Upper lobe of left lung (tissue), 6 donors: ENCODE measurements around the gene SLC26A3. TPM values are rescaled to one million over a fixed set of nuclear protein-coding genes. Genes with fewer than 3 reads are reported as not detected.
A peak's percentile ranks its signal among the peaks of the same experiment; 100 is the strongest.
"Not testable (repeated sequence)": the region's sequence is repeated elsewhere in the genome, so short reads cannot be mapped to it uniquely, and the experiment has no call there.

Experiments
- ATAC-seq, 2 donors: fragments of 200-7000 bp; cut with Tn5 transposase; one replicate each; pipeline ENCODE4 v1.9.1; 2022; ENCODE audit warnings: mild to moderate bottlenecking in 2 of 2, moderate library complexity in 2 of 2; ENCODE audit not compliant: low FRiP score in 2 of 2
- DNase-seq, 2 donors: peaks; one replicate each; pipeline ENCODE4 v3.0.0-alpha.2; 2019 to 2020
- H3K27ac ChIP-seq, 4 donors: fragments of 200-600 bp; sonication (generic); one replicate each; pipeline ENCODE4 v1.5.1; 2016 to 2019
- H3K27me3 ChIP-seq, 4 donors: fragments of 200-600 bp; sonication (generic); one replicate each; pipeline ENCODE4 v1.5.1; 2017 to 2019
- H3K36me3 ChIP-seq, 4 donors: fragments of 200-600 bp; sonication (generic); one replicate each; pipeline ENCODE4 v1.5.1; 2016 to 2019
- H3K4me1 ChIP-seq, 4 donors: fragments of 200-600 bp; sonication (generic); one replicate each; pipeline ENCODE4 v1.5.1; 2018 to 2019
- H3K4me3 ChIP-seq, 4 donors: fragments of 200-600 bp; sonication (generic); one replicate each; pipeline ENCODE4 v1.5.1; 2017 to 2019; ENCODE audit warnings: mild to moderate bottlenecking in 2 of 4, moderate library complexity in 1 of 4
- H3K9me3 ChIP-seq, 4 donors: fragments of 200-600 bp; sonication (generic); one replicate each; pipeline ENCODE4 v1.5.1; 2018 to 2019
- EP300 ChIP-seq, 4 donors: sonication (generic); formaldehyde crosslinking; IDR thresholded peaks; one replicate each; pipeline ENCODE4 v1.5.1; 2017; ENCODE audit warnings: antibody characterized with exemption in 4 of 4, control low read depth in 2 of 4
- POLR2A ChIP-seq, 4 donors: fragments of 450-650 bp; IDR thresholded peaks; one replicate each; pipeline ENCODE4 v1.5.1; 2016 to 2017; ENCODE audit warnings: antibody characterized with exemption in 4 of 4, mild to moderate bottlenecking in 2 of 4
- POLR2AphosphoS5 ChIP-seq, 2 donors: sonication (generic); formaldehyde crosslinking; IDR thresholded peaks; one replicate each; pipeline ENCODE4 v1.5.1; 2017; ENCODE audit warnings: antibody characterized with exemption in 2 of 2
- WGBS, 2 donors: methylation state at CpG; one replicate each; pipeline ENCODE4 v1.1.5; 2017 to 2018; 5-methylcytosine and 5-hydroxymethylcytosine counted together
- total RNA-seq, 6 donors: library from RNA; depleted of rRNA in 4 of 6; stranded (reverse); fragments of >200 nt in 4 of 6; gene quantifications; one replicate each; pipeline versions ENCODE4 v1.1.0 to v1.2.1, GENCODE V29; 2016 to 2021
- TF ChIP-seq, protein P1 (sequence below), 6 experiments: fragments of 450-650 bp in 4 of 6; fragments of 200-600 bp in 2 of 6; sonication (generic) in 2 of 6; IDR thresholded peaks; one replicate each; pipeline ENCODE4 v1.5.1; 2016 to 2019; ENCODE audit warnings: antibody characterized with exemption in 6 of 6
- donor health status: DM: no; HTN: no; CAD: no; lungs with moderate emphysema.
- donor health status: DM: no; HTN: yes; CAD: no; lungs with severe emphysema.

The SLC26A3 gene
- 1 to 10 TPM in 1 of 6 donors, under 1 TPM in 2, not detected in 3; 0.43 to 5.4 (median 0.67) TPM for total RNA-seq

DNA sequence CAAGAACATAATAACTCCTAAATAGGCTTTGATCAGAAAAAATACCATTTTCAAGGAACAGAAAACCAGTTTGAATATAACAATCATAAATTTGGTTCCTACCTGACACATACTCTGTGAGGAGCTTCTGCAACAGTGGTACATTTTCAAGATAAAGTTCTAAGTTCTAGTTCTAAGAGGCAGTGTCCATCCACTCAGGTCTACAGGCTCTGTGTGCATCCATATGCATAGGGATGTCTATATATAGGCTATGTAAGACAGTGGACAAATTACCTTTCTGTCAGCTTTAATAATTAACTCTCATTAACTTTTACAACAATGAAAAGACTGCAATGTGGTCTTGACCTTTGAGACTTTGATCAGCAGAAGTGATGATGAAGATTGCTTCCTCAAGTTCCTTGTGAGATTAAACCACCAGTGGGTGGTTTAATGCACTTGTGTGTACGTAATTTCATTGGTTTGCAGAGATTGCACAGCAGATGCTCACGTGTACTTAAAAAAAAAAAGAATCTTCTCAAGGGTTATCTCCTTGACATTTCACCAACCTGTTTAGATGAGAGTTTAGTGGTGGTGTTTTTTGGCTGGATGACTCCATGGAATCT, at the start of gene SLC26A3:
Gene SLC26A3, minus strand, starts transcription at position 215 of the 602 bp plus-strand sequence. CDS start 8,714 bp downstream, outside the sequence.
- H3K36me3 ChIP-seq, result no peaks in the 10 kb centered on the region
- WGBS, 2 donors, result 67 to 84% methylated on average over 2 of the region's 2 CpGs
- no peaks in the 10 kb centered on the region for H3K9me3 ChIP-seq
- DNase-seq, result no peak
- H3K27ac ChIP-seq, result no peak within 1 kb of the TSS
- no peaks in the 10 kb centered on the region for H3K27me3 ChIP-seq
- TF ChIP-seq, protein P1, sequence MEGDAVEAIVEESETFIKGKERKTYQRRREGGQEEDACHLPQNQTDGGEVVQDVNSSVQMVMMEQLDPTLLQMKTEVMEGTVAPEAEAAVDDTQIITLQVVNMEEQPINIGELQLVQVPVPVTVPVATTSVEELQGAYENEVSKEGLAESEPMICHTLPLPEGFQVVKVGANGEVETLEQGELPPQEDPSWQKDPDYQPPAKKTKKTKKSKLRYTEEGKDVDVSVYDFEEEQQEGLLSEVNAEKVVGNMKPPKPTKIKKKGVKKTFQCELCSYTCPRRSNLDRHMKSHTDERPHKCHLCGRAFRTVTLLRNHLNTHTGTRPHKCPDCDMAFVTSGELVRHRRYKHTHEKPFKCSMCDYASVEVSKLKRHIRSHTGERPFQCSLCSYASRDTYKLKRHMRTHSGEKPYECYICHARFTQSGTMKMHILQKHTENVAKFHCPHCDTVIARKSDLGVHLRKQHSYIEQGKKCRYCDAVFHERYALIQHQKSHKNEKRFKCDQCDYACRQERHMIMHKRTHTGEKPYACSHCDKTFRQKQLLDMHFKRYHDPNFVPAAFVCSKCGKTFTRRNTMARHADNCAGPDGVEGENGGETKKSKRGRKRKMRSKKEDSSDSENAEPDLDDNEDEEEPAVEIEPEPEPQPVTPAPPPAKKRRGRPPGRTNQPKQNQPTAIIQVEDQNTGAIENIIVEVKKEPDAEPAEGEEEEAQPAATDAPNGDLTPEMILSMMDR (IDR thresholded peaks at IDR 0.05), result no peak
- TF ChIP-seq EP300 (IDR thresholded peaks at IDR 0.05) (no peak), POLR2A (IDR thresholded peaks at IDR 0.05) (no peak), POLR2AphosphoS5 (IDR thresholded peaks at IDR 0.05) (no peak)
- H3K4me1 ChIP-seq, result no peaks in the 10 kb centered on the region
- no peak within 1 kb of the TSS for H3K4me3 ChIP-seq
- ATAC-seq, result no peak

DNA sequence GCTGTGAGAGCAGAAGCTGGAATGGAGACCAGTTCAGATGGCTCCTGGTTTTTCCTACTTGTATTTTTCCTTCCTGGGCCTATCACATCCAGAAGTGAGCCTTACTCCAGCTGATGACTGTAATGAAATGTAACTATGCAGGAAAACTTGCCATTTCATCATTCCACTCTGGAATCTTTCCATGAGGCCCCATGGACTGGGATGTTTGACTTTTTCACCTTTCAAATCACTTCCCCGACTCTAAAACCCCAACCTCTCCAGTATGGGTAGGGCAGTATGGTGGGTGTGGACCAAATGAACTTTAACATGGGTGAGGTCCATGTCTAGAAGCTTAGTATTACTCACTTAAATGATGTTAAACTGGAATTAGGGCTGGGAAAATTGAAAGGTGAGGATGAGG, 47.6 kb upstream of the SLC26A3 start:
- H3K4me1 ChIP-seq, result peaks cover 0 to 3% (median 0%) of the 10 kb centered on the region in 4 donors
- 0 to 40% methylated on average over 1 of the region's 1 CpG for WGBS, 2 donors
- no peaks in the 10 kb centered on the region for H3K36me3 ChIP-seq
- no peak overlapping the region for H3K4me3 ChIP-seq
- ATAC-seq (no peak), DNase-seq (no peak)
- H3K9me3 ChIP-seq, result no peaks in the 10 kb centered on the region
- TF ChIP-seq POLR2A (IDR thresholded peaks at IDR 0.05), result no peak
- no peak for TF ChIP-seq POLR2AphosphoS5 (IDR thresholded peaks at IDR 0.05)
- TF ChIP-seq, protein P1 (IDR thresholded peaks at IDR 0.05), result no peak
- no peaks in the 10 kb centered on the region for H3K27me3 ChIP-seq
- no peak overlapping the region for H3K27ac ChIP-seq

- ATAC-seq (no peak), DNase-seq (no peak)
- 83 to 93% methylated on average over 4 of the region's 4 CpGs for WGBS, 2 donors
- Histone ChIP-seq H3K4me1 (peaks cover 0 to 3% (median 0%) of the 10 kb centered on the region in 4 donors), H3K36me3 (no peaks in the 10 kb centered on the region), H3K27me3 (no peaks in the 10 kb centered on the region), H3K9me3 (no peaks in the 10 kb centered on the region), H3K4me3 (no peak overlapping the region), H3K27ac (no peak overlapping the region)
- TF ChIP-seq, protein P1 (IDR thresholded peaks at IDR 0.05), result no peak
- TF ChIP-seq POLR2AphosphoS5 (IDR thresholded peaks at IDR 0.05), result no peak
- TF ChIP-seq POLR2A (IDR thresholded peaks at IDR 0.05), result no peak
- TF ChIP-seq EP300 (IDR thresholded peaks at IDR 0.05), result no peak
Measured at GRCh38 chr7:107850216-107850615, 47.2 kb upstream of the SLC26A3 start.

GRCh38 chr7:107848211-107848610, 45.2 kb upstream of the SLC26A3 start:
- DNase-seq, result peak in 1 of 2 donors; percentile 74

GRCh38 chr7:107847836-107848175, 44.8 kb upstream of the SLC26A3 start:
- not testable (repeated sequence) for H3K27ac ChIP-seq, H3K4me3 ChIP-seq, H3K36me3 ChIP-seq, H3K4me1 ChIP-seq, H3K27me3 ChIP-seq, H3K9me3 ChIP-seq, ATAC-seq
- 100% methylated on average over 1 to 8 of the region's 20 CpGs for WGBS, 2 donors
- DNase-seq, result peak in 1 of 2 donors; percentile 68

More at GRCh38 chr7:107848211-107848610, 45.2 kb upstream of the SLC26A3 start:
- 96 to 97% methylated on average over 6 to 30 of the region's 31 CpGs for WGBS, 2 donors
- not testable (repeated sequence) for H3K36me3 ChIP-seq, ATAC-seq, H3K4me1 ChIP-seq, H3K4me3 ChIP-seq, H3K9me3 ChIP-seq, H3K27ac ChIP-seq, H3K27me3 ChIP-seq

DNA sequence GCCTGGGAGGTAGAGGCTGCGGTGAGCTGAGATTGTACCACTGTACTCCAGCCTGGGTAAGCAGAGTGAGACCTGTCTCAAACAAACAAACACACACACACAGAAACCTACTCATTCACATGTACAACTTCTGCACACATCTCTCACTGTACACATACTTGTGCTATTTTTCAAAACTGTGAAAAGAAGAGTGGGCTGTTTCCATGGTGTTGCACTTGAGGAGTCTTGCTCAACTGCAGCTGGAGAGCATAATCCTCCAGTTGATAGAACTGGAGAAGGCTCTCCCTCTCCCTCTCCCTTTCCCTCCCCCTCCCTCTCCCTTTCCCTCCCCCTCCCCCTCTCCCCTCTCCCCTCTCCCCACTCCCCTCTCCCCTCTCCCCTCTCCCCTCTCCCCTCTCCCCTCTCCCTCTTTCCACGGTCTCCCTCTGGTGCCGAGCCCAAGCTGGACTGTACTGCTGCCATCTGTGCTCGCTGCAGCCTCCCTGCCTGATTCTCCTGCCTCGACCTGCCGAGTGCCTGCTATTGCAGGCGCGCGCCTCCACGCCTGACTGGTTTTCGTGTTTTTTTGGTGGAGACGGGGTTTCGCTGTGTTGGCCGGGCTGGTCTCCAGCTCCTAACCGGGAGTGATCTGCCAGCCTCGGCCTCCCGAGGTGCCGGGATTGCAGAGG, 44.3 kb upstream of the SLC26A3 start:
- DNase-seq, result peak in 1 of 2 donors; percentile 56
- no peak for TF ChIP-seq POLR2AphosphoS5 (IDR thresholded peaks at IDR 0.05)
- TF ChIP-seq EP300 (IDR thresholded peaks at IDR 0.05), result no peak
- TF ChIP-seq, protein P1 (IDR thresholded peaks at IDR 0.05), result no peak
- TF ChIP-seq POLR2A (IDR thresholded peaks at IDR 0.05), result no peak
- Histone ChIP-seq H3K27me3 (no peaks in the 10 kb centered on the region), H3K4me1 (peaks cover 0 to 8% (median 0%) of the 10 kb centered on the region in 4 donors), H3K27ac (no peak overlapping the region), H3K36me3 (no peaks in the 10 kb centered on the region), H3K9me3 (no peaks in the 10 kb centered on the region), H3K4me3 (no peak overlapping the region)
- ATAC-seq, result no peak
- 84% methylated on average over 2 to 5 of the region's 18 CpGs for whole genome bisulfite sequencing, 2 donors
